Measurements from ENCODE around the gene MXRA7. TPM values are rescaled to one million over a fixed set of nuclear protein-coding genes. Genes with fewer than 3 reads are reported as not detected.
A peak's percentile ranks its signal among the peaks of the same experiment; 100 is the strongest.
"Not testable (repeated sequence)": the region's sequence is repeated elsewhere in the genome, so short reads cannot be mapped to it uniquely, and the experiment has no call there.

The MXRA7 gene
- total and polyA plus RNA-seq, 2 experiments from 2014 or later = 101 to 164 TPM

DNA sequence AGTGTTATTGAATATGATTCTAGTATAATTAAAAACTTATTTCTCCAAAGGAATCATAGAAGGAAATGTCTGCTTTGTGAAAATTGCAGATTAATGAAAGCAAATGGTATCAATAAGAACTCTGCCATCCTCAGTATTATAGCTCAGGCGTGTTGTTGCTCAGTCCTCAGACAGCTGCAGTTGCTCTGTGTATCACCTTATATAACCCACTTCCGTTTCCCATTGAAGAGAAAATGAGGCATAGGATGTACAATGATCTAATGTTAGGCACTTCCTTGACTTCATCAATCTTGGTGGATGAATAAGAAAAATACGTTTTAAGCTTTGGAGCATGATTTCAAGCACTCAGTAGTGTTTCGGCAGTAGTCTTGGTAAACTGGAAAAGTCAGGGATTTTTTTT lies 41.2 kb upstream of the MXRA7 start:
- H3K4me3 ChIP-seq = no peak overlapping the region
- peaks cover 2% of the 10 kb centered on the region for H3K36me3 ChIP-seq
- H3K4me1 ChIP-seq (ENCODE audit: low read depth) = peaks cover 29% of the 10 kb centered on the region
- no peak for TF ChIP-seq CTCF (IDR thresholded peaks at IDR 0.05; ENCODE audit: low read depth, low read length)
- no peaks in the 10 kb centered on the region for H3K27me3 ChIP-seq
- no peak for DNase-seq (ENCODE audit: low read depth in 1 of 2, low spot score in 1 of 2)
- no peaks in the 10 kb centered on the region for H3K9me3 ChIP-seq (ENCODE audit: low read depth)
- H3K27ac ChIP-seq = no peak overlapping the region

GRCh38 chr17:76751416-76751993 lies 40.7 kb upstream of the MXRA7 start:
- Histone ChIP-seq H3K4me3 (no peak overlapping the region), H3K4me1 (ENCODE audit: low read depth) (peaks cover 29% of the 10 kb centered on the region), H3K27me3 (no peaks in the 10 kb centered on the region), H3K9me3 (ENCODE audit: low read depth) (no peaks in the 10 kb centered on the region), H3K27ac (no peak overlapping the region), H3K36me3 (peaks cover 2% of the 10 kb centered on the region)
- TF ChIP-seq CTCF (IDR thresholded peaks at IDR 0.05; ENCODE audit: low read depth, low read length) = no peak
- DNase-seq (ENCODE audit: low read depth in 1 of 2, low spot score in 1 of 2) = no peak

- no peaks in the 10 kb centered on the region for H3K27me3 ChIP-seq
- peaks cover 14% of the 10 kb centered on the region for H3K36me3 ChIP-seq
- no peak for TF ChIP-seq CTCF (IDR thresholded peaks at IDR 0.05; ENCODE audit: low read depth, low read length)
- no peak for DNase-seq (ENCODE audit: low read depth in 1 of 2, low spot score in 1 of 2)
- H3K4me3 ChIP-seq = no peak overlapping the region
- no peaks in the 10 kb centered on the region for H3K9me3 ChIP-seq (ENCODE audit: low read depth)
- H3K4me1 ChIP-seq (ENCODE audit: low read depth) = peaks cover 30% of the 10 kb centered on the region
- H3K27ac ChIP-seq = peak overlapping the region; percentile 93
These were observed 37.9 kb upstream of the MXRA7 start for GRCh38 chr17:76748657-76749056.

DNA sequence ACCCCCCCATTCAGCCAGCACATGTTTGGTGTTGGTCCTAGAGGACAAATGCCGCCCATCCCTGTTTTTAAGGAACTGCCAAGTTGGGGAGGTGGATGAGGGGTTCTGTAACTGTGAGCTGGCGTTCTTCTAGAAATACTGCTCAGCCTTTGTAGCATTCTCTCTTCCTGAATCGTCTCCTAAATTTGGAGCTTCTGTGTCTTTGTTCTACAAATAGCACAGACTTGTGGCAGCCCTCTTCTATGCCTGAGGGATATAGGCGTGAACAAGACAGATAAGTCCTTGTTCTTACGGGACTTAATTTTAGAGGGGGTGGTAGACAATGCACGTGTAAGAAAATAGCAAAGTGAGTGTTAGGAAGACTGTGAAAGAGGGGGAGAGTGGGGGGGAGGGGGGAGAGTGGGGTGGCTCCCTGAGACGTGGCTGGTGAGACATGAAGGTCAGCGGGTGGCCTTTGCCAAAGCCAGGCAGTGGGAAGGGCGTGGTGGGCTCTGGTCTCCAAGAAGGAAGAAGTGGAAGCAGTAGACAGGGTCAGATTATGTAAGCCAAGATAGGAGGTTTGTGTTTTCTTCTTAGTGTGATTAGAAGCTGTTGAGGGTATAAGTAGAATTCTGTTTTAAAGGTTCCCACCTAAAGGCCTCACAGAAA lies 37.1 kb upstream of the MXRA7 start:
- Histone ChIP-seq H3K36me3 (peaks cover 14% of the 10 kb centered on the region), H3K27me3 (no peaks in the 10 kb centered on the region), H3K9me3 (ENCODE audit: low read depth) (no peaks in the 10 kb centered on the region), H3K27ac (peak overlapping the region; percentile 93), H3K4me1 (ENCODE audit: low read depth) (peaks cover 30% of the 10 kb centered on the region), H3K4me3 (no peak overlapping the region)
- no peak for TF ChIP-seq CTCF (IDR thresholded peaks at IDR 0.05; ENCODE audit: low read depth, low read length)
- DNase-seq (ENCODE audit: low read depth in 1 of 2, low spot score in 1 of 2) = peak in 1 of 2 donors; percentile 24

DNA sequence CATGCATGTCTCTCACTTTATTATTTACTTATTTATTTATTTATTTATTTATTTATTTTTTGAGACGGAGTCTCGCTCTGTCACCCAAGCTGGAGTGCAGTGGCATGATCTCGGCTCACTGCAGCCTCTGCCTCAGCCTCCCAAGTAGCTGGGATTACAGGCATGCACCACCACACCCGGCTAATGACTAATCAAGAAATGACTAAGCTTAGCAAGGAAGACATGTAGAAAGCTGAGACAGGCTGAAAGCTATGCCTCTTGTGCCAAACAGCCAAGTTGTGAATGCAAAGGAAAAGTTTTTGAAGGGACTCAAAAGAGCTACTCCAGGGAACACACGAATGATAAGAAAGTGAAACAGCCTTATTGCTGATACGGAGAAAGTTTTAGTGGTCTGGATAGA lies 35.0 kb upstream of the MXRA7 start:
- H3K9me3 ChIP-seq (ENCODE audit: low read depth); H3K27ac ChIP-seq: not testable (repeated sequence)
- peaks cover 21% of the 10 kb centered on the region for H3K36me3 ChIP-seq

GRCh38 chr17:76744747-76745146 lies 34.0 kb upstream of the MXRA7 start:
- Histone ChIP-seq H3K4me1 (ENCODE audit: low read depth) (peaks cover 42% of the 10 kb centered on the region), H3K4me3 (no peak overlapping the region), H3K27me3 (no peaks in the 10 kb centered on the region), H3K27ac (peak overlapping the region; percentile 74), H3K36me3 (peaks cover 21% of the 10 kb centered on the region), H3K9me3 (ENCODE audit: low read depth) (no peaks in the 10 kb centered on the region)
- no peak for DNase-seq (ENCODE audit: low read depth in 1 of 2, low spot score in 1 of 2)
- no peak for TF ChIP-seq CTCF (IDR thresholded peaks at IDR 0.05; ENCODE audit: low read depth, low read length)

More for the DNA sequence above, 35.0 kb upstream of the MXRA7 start:
- H3K27me3 ChIP-seq; H3K4me3 ChIP-seq; DNase-seq (ENCODE audit: low read depth in 1 of 2, low spot score in 1 of 2): not testable (repeated sequence)
- peaks cover 34% of the 10 kb centered on the region for H3K4me1 ChIP-seq (ENCODE audit: low read depth)
